ENCODE measurements around the gene PDRG1.

- TF ChIP-seq CTCF (IDR thresholded peaks at IDR 0.05) (no peak), POLR2A (IDR thresholded peaks at IDR 0.05) (no peak), POLR2AphosphoS5 (IDR thresholded peaks at IDR 0.05) (no peak)
Measured at GRCh38 chr20:31969991-31970390, 18.1 kb upstream of the PDRG1 start.

All from prostate gland (tissue), 2 donors.